PC-3 (cell line): ENCODE results near the gene FRMPD4. TPM values are rescaled to one million over a fixed set of nuclear protein-coding genes. Genes with fewer than 3 reads are reported as not detected.

Source experiments
- ATAC-seq: fragments of 200-7000 bp; cut with Tn5 transposase; 2 replicates; pipeline ENCODE4 v1.9.1; 2020; ENCODE audit warnings: mild to moderate bottlenecking, moderate library complexity
- BruUV-seq: library from RNA; stranded (reverse); fragments of 400-500 nt; replicated peaks from 2 replicates; lab custom pipeline; 2021; lab: Mats Ljungman, UMichigan
- CTCF ChIA-PET: fragments of 300-600 bp; sonication (Branson Sonifier 250); formaldehyde crosslinking; loops from one replicate; lab custom pipeline; 2022; ENCODE audit warnings: antibody characterized with exemption; lab: Charles Lee
- POLR2A ChIA-PET: fragments of 300-600 bp; sonication (Branson Sonifier 250); formaldehyde crosslinking; loops from one replicate; lab custom pipeline; 2022; ENCODE audit warnings: antibody characterized with exemption; ENCODE audit not compliant: unreplicated experiment; lab: Charles Lee
- DNase-seq: peaks from one replicate; pipeline ENCODE4 v3.0.0-alpha.2; 2015
- H2AFZ ChIP-seq: fragments of 300-600 bp; sonication (generic); 2 replicates; pipeline ENCODE4 v1.6.0; 2016; ENCODE audit warnings: antibody characterized with exemption, low read length
- H3F3A ChIP-seq: fragments of 300-600 bp; sonication (generic); one replicate; pipeline ENCODE4 v1.6.0; 2017; ENCODE audit warnings: antibody characterized with exemption, low read length, control low read depth, mild to moderate bottlenecking; ENCODE audit not compliant: unreplicated experiment
- H3K27ac ChIP-seq: fragments of 300-600 bp; sonication (generic); 2 replicates; pipeline ENCODE4 v1.5.1; 2016; ENCODE audit warnings: mild to moderate bottlenecking, low read length
- H3K27me3 ChIP-seq: fragments of 300-600 bp; sonication (generic); 2 replicates; pipeline ENCODE4 v1.6.1; 2016; ENCODE audit warnings: low read length, mixed read lengths
- H3K36me3 ChIP-seq: fragments of 300-600 bp; sonication (generic); 2 replicates; pipeline ENCODE4 v1.6.1; 2016; ENCODE audit warnings: low read depth, mixed run types, low read length, mixed read lengths
- H3K4me1 ChIP-seq: fragments of 300-600 bp; sonication (generic); 2 replicates; pipeline ENCODE4 v1.5.1; 2016; ENCODE audit warnings: low read length; ENCODE audit not compliant: insufficient read depth
- H3K4me2 ChIP-seq: fragments of 300-600 bp; sonication (generic); 2 replicates; pipeline ENCODE4 v1.6.0; 2016; ENCODE audit warnings: low read length
- H3K4me3 ChIP-seq: fragments of 300-600 bp; sonication (generic); 2 replicates; pipeline ENCODE4 v1.5.1; 2016; ENCODE audit warnings: mild to moderate bottlenecking, low read length, mixed read lengths
- H3K79me2 ChIP-seq: fragments of 300-600 bp; sonication (generic); 2 replicates; pipeline ENCODE4 v1.6.1; 2017; ENCODE audit warnings: low read length, mixed read lengths
- H3K9ac ChIP-seq: fragments of 300-600 bp; sonication (generic); 2 replicates; pipeline ENCODE4 v1.6.0; 2016; ENCODE audit warnings: mild to moderate bottlenecking, low read length
- H3K9me2 ChIP-seq: fragments of 300-600 bp; sonication (generic); replicated peaks from 2 replicates; pipeline ENCODE4 v1.6.1; 2016; ENCODE audit warnings: mixed run types, low read length, mixed read lengths
- H3K9me3 ChIP-seq: fragments of 300-600 bp; sonication (generic); 2 replicates; pipeline ENCODE4 v1.6.1; 2016; ENCODE audit warnings: low read length, mixed read lengths
- H4K20me1 ChIP-seq: fragments of 300-600 bp; sonication (generic); 2 replicates; pipeline ENCODE4 v1.6.1; 2016; ENCODE audit warnings: low read length, mixed read lengths
- EZH2 ChIP-seq: fragments of 300-600 bp; sonication (generic); IDR thresholded peaks from one replicate; pipeline ENCODE4 v1.6.1; 2017; ENCODE audit warnings: antibody characterized with exemption, mild to moderate bottlenecking, low read length; ENCODE audit not compliant: unreplicated experiment
- EZH2phosphoT487 ChIP-seq: fragments of 300-600 bp; sonication (generic); IDR thresholded peaks from 2 replicates; pipeline ENCODE4 v1.6.1; 2018; ENCODE audit warnings: mild to moderate bottlenecking, antibody characterized with exemption, low read length, borderline replicate concordance
- intact Hi-C: fragments of 100-400 bp; cut with micrococcal nuclease; formaldehyde crosslinking; loops from 2 replicates; pipeline ENCODE4 v1.9.0; 2023
- total RNA-seq: library from RNA; depleted of rRNA; stranded (reverse); fragments of >200 nt; gene quantifications from 2 replicates; pipeline ENCODE4 v1.2.3, GENCODE V29; 2014
- TF ChIP-seq, protein P1 (sequence below): fragments of 300-600 bp; sonication (generic); conservative IDR thresholded peaks from 2 replicates; pipeline ENCODE4 v1.5.1; 2017; ENCODE audit warnings: antibody characterized with exemption, low read depth, mild to moderate bottlenecking, low read length

The FRMPD4 gene
- total RNA-seq, 1 experiment from 2014 or later: 0.15 TPM

GRCh38 chrX:12113321-12113720 is 25.0 kb upstream of the FRMPD4 start:
- no peak overlapping the region for H3K4me3 ChIP-seq
- TF ChIP-seq EZH2phosphoT487: no peak
- no peak for TF ChIP-seq EZH2
- no peaks in the 10 kb centered on the region for H3K27me3 ChIP-seq
- intact Hi-C loops: no loop called here
- H3K9me3 ChIP-seq: no peaks in the 10 kb centered on the region
- POLR2A ChIA-PET: no interaction called here
- no peaks in the 10 kb centered on the region; the same call in 1 of the 2 replicates for H3K4me1 ChIP-seq
- no peak overlapping the region for H3K9ac ChIP-seq
- H3K27ac ChIP-seq: no peak overlapping the region
- ATAC-seq: no peak; the same call in 1 of the 2 replicates
- no peak overlapping the region for H2AFZ ChIP-seq
- no peaks in the 10 kb centered on the region for H3K79me2 ChIP-seq
- no TSS peak for BruUV-seq
- peak; percentile 53 for DNase-seq
- H3F3A ChIP-seq: no peaks in the 10 kb centered on the region
- no peaks in the 10 kb centered on the region for H3K9me2 ChIP-seq
- CTCF ChIA-PET: no interaction called here
- no peak overlapping the region for H3K4me2 ChIP-seq
- H4K20me1 ChIP-seq: no peaks in the 10 kb centered on the region
- no peaks in the 10 kb centered on the region for H3K36me3 ChIP-seq

GRCh38 chrX:12115377-12115776 is 22.9 kb upstream of the FRMPD4 start:
- ATAC-seq: no peak
- CTCF ChIA-PET: no interaction called here
- intact Hi-C loops: no loop called here

GRCh38 chrX:12118134-12118533 is 20.1 kb upstream of the FRMPD4 start:
- no peak overlapping the region for H3K4me2 ChIP-seq
- H3K4me1 ChIP-seq: no peaks in the 10 kb centered on the region
- ATAC-seq: no peak
- H3K4me3 ChIP-seq: no peak overlapping the region
- DNase-seq: no peak
- no peaks in the 10 kb centered on the region for H3K9me3 ChIP-seq
- H3K9me2 ChIP-seq: no peaks in the 10 kb centered on the region
- H3K79me2 ChIP-seq: no peaks in the 10 kb centered on the region
- no peaks in the 10 kb centered on the region for H3K36me3 ChIP-seq
- no peaks in the 10 kb centered on the region for H3F3A ChIP-seq
- TF ChIP-seq, protein P1, sequence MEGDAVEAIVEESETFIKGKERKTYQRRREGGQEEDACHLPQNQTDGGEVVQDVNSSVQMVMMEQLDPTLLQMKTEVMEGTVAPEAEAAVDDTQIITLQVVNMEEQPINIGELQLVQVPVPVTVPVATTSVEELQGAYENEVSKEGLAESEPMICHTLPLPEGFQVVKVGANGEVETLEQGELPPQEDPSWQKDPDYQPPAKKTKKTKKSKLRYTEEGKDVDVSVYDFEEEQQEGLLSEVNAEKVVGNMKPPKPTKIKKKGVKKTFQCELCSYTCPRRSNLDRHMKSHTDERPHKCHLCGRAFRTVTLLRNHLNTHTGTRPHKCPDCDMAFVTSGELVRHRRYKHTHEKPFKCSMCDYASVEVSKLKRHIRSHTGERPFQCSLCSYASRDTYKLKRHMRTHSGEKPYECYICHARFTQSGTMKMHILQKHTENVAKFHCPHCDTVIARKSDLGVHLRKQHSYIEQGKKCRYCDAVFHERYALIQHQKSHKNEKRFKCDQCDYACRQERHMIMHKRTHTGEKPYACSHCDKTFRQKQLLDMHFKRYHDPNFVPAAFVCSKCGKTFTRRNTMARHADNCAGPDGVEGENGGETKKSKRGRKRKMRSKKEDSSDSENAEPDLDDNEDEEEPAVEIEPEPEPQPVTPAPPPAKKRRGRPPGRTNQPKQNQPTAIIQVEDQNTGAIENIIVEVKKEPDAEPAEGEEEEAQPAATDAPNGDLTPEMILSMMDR: no peak
- no peak for TF ChIP-seq EZH2phosphoT487
- TF ChIP-seq EZH2: no peak
- no peak overlapping the region for H2AFZ ChIP-seq
- BruUV-seq: no TSS peak
- no peak overlapping the region for H3K9ac ChIP-seq
- POLR2A ChIA-PET: no interaction called here
- intact Hi-C loops: no loop called here
- no peaks in the 10 kb centered on the region for H4K20me1 ChIP-seq
- no peaks in the 10 kb centered on the region for H3K27me3 ChIP-seq
- H3K27ac ChIP-seq: no peak overlapping the region
- CTCF ChIA-PET: no interaction called here

More at GRCh38 chrX:12115377-12115776, 22.9 kb upstream of the FRMPD4 start:
- Histone ChIP-seq H3K79me2 (no peaks in the 10 kb centered on the region), H3K4me3 (no peak overlapping the region), H4K20me1 (no peaks in the 10 kb centered on the region), H3F3A (no peaks in the 10 kb centered on the region), H3K27ac (no peak overlapping the region), H3K9ac (no peak overlapping the region), H3K4me2 (no peak overlapping the region), H3K4me1 (no peaks in the 10 kb centered on the region; the same call in 1 of the 2 replicates), H3K36me3 (no peaks in the 10 kb centered on the region), H3K9me3 (no peaks in the 10 kb centered on the region), H3K9me2 (no peaks in the 10 kb centered on the region), H2AFZ (no peak overlapping the region), H3K27me3 (no peaks in the 10 kb centered on the region)
- TF ChIP-seq, protein P1: peak; percentile 36; the same call in 1 of the 2 replicates
- no peak for TF ChIP-seq EZH2phosphoT487
- TF ChIP-seq EZH2: no peak
- peak; percentile 34 for DNase-seq
- POLR2A ChIA-PET: no interaction called here
- BruUV-seq: no TSS peak
